Stimulated activated CD8-positive, alpha-beta memory T cell treated with anti-CD3 and anti-CD28 coated beads, Interleukin-4, amount 100 ng/mL, for 4 hours (primary cell): ENCODE measurements around the gene ENG.
A peak's percentile ranks its signal among the peaks of the same experiment; 100 is the strongest.
"Not testable (repeated sequence)": the region's sequence is repeated elsewhere in the genome, so short reads cannot be mapped to it uniquely, and the experiment has no call there.

Experiments
- DNase-seq, 2 donors: peaks; one replicate each; pipeline ENCODE4 v3.0.0-alpha.2; 2020; ENCODE audit warnings: low read depth in 2 of 2, low spot score in 1 of 2

The ENG gene

DNA sequence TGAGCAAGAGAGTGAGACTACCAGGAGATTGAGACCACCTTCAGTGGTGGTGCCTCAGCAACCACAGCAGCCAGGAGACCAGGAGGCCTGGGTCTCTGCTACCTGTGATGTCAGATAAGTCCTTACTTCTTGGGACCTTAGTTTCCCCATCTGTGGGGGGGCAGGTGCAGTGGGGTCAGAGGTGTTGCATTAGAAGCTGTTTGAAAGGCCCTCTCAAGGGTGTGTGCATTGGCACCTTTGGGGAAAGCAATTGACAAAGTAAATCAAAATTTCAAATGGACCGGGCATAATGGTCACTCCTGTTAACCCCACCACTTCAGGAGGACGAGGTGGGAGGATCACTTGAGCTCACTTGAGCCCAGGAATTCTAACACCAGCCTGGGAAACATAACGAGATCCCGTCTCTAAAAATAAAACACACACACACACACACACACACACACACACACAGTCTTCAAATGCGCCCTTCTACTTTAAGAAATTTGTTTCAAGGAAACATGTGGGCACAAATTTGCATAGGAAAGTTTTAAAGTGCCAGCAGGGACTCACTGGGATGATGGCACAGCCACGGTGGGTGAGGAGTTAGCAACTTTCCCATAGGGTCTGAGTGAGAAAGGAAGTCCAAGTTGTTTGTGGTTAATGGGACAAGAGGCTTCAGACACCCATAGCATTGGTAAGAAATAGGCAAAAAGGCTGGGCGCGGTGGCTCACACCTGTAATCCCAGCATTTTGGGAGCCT, 24.4 kb upstream of the ENG start:
- DNase-seq, result no peak

DNA sequence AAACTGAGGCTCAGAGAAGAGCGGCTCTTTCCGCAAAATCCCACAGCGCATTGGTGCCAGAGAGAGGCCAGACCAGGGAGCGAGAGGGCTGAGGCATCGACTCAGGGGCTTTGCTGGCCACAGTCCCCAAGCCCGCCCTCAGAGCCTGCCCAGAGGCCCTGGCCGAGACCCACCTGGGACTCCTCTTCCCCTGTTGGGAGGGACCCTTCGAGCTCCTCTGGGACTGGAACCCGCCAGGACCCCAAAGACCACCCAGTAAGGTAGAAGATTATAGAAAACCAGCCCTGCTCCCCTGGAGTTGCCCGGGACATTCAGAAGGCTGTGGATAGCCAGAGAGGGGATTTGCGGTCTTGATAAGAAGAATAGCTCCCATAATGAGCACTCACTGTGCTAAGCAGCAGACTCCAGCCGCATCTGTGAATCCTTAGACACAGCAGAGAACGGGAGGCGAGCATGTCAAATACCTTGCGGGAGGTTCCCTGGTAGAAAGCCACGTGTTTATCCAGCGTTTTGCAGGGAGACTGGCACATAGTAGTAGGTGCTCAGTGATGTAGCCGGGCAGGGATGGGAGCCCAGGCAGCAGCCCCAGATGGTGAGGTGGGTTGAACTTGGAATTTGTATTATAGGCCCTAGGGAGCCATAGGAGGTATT, 23.7 kb upstream of the ENG start:
- DNase-seq, result no peak

DNA sequence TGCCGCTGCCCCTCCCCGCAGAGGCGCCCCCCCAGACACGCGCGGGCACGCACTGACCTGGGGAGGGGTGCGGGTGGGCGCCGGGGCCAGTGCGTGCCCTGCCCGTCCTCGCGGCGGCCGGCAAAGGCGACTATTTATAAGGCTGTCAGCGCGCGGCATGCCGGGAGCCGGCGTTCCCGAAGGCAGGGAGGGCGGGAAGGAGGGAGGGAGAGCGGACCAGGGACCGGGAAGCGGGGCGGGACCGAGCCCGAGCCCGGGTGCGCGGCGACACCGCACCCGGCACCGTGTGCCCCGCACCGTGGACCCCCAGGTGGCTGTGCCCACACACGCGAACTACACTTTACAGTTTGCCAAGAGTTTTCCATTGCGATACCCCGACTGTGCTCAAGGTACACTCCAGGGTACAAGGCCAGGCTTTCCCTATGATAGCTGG, 23.1 kb upstream of the ENG start, which contains the start of gene AK1:
TSS of gene AK1 (minus strand) at position 110 of the 433 bp plus-strand sequence. CDS start 3,058 bp downstream, outside the sequence.
- DNase-seq, result no peak

DNA sequence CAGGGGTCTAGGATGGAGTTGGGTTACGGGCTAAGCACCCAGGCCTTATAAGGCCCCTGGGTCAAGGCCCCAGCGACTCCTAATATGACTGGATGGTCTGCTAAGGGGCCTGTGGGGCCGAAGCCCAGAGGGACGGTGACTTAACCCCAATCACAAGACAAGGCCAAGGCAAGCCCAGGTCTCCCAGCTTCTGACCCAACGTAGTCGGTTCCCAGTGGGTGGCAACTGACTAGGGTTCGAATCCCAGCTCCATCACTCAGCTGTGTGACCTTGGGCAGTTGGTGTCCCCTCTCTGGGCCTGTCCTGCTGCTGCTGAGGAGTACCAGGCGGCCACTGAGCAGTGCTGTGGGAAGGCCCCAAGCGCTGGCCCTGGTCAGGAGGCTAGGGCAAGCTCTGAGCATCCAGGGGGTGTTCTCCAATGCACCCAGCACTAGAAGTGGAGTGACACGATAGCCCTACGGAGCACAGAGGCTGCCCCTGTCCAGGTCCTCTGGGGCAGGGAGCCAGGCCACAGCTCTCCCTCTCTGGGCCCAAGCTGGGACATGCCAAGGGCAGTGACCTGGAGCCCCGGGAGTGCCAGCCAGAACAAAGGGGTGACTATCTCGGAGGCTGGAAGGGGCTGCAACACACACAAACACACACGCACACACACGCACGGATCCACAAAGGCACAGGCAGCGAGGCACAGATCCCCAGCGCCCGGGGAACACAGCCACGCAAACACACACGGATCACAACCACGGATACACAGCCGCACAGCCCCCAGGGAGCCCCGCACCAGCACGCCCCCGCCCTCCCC, 22.5 kb upstream of the ENG start:
- DNase-seq, result no peak

DNA sequence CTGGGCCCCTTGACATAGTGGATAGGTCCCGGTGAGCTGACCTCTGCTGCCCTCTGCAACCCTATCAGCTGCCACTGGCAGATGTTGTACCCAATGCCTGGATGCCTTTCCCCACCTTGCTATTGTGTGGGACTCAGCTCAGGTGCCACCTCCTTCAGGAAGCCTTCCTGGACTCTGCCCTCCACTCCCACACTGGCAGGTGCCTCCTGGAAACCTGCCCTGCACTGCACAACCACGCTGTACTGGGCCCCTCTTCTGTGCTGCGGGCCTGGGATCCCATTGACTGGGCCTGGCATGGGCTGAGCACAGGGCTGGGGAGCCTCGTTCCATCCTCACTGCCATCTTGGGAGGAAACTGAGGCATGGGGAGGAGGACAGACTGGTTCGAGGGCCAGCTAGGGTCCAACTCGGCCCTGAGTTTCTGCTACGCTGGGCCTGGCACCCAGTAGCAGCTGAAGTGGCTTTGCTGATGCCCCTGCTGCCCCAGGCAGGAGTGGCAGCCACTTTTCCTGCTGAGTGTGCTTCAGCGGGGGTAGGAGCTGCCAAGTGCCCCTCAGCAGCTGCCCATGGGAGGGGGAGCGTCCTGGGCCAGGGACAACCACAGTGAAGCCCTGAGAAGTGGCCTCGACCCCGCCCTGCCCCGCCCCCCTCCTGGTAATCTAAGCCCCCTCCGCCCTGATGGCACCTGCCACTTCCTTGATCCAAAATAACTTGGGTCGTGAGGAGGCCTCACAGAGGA, 21.7 kb upstream of the ENG start:
- no peak for DNase-seq

DNA sequence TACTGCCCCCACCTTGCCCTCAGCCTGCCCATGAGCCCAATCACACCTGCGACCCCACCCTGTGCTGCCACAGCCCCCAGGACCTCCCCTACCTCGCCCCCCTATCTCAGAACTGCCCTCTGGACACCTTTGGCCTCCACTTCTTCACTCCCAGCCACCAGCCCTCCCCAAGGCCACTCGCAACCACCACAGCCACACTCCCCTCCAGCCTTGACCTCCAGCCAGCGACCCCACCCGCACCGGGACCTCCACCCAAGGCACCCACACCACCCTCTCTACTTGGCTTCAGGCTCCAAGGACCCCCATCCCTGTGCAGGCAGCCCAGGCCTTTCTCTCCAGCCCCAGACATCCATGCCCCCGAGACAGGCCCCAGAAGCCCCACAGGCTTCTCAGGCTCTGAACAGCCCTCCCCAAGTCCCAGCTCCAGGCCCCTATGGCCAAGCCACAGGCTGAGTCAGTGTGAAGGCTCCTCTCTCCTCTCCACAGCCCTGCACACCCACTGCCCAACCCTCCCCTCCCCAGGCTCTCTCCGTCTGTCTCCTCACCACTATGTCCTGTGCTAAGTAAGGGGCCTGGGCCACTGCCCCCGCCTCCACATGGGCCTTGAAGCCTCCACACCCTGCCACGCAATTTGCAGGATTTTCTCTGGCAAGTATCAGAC, 21.0 kb upstream of the ENG start:
- no peak for DNase-seq

DNA sequence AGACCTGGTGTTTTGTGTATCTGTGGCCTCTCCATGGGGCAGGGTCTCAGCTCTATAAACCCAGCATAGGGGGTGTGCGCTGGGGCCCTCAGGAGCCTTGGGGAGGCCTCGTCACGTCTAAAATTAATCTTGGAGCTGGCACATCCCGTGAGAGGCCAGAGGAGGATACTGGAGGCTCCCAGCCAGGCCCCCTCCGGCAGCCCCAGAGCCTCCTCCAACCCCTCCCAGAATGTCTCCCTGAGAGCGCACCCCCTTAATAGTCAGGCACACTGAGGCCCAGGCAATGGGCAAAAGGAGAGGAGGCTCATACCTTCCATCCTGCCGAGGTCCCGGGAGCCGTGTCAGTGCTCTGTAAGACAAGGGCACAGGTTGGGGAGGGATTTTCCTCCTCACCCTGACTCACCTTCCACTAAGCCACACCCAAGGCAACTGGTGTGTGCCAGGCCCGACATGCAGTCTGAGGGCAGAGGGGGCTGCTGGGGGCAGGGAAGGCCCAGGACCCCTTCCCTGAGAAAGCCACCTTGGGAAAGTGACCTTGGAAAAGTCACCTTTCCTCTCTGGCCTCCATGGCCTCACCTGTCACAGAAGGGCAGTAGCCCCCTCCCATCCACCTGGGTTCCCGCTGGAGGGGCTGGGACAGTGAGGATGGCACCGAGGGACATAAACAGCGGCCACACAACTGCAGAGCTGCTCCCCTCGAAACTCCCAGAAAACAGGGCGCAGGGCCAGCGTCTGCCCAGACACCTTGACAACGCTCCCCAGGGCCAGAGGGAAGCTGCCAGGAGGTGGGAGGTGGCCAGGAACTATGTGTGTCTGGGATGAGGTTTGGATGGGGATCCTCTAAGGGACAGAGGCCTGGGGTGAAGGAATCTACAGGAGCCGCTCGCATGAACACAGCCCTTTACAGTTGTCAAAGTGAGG, 20.1 kb upstream of the ENG start:
- DNase-seq, result no peak

DNA sequence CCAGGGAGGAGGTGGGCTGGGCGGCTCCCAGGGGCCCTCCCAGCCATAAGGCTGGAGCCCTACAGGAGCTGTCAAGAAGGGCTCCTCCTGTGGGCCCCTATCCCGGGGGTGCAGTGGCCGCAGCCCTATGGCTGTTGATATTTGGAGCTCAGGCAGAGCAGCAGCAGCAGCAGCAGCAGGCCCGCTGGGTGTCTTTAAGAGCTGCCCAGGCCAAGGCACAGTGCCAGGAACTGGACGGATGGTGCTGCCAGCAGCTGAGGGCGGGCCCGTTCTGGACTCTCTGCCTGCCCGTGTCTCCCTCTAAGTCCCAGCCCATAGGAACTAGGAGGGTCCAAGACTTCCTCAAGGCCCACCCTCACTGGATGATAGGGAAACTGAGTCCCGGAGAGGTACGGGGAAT, 19.4 kb upstream of the ENG start:
- no peak for DNase-seq

DNA sequence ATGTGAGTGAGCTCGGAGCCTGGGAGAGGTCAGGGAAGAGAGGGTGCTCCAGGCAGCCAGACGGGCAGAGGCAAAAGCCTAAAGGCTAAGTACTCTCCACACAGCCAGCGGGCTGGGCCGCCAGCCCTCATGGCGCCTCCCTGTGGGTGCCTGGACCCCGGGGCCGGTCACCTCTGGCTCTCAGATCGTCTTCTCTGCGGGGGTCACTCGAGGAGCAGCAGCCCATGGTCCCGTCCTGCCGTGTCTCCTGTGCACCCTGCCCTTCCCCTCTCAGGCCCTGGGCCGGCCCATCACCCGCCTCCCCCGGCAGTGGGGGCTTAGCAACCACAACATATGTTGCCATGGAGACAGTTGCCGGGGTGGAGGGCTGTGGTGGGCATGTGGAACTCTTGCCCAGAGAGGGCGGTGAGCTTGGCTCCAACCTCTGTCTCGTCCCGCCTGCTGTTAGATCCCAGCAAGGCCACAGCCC, 18.8 kb upstream of the ENG start:
- DNase-seq, result no peak

DNA sequence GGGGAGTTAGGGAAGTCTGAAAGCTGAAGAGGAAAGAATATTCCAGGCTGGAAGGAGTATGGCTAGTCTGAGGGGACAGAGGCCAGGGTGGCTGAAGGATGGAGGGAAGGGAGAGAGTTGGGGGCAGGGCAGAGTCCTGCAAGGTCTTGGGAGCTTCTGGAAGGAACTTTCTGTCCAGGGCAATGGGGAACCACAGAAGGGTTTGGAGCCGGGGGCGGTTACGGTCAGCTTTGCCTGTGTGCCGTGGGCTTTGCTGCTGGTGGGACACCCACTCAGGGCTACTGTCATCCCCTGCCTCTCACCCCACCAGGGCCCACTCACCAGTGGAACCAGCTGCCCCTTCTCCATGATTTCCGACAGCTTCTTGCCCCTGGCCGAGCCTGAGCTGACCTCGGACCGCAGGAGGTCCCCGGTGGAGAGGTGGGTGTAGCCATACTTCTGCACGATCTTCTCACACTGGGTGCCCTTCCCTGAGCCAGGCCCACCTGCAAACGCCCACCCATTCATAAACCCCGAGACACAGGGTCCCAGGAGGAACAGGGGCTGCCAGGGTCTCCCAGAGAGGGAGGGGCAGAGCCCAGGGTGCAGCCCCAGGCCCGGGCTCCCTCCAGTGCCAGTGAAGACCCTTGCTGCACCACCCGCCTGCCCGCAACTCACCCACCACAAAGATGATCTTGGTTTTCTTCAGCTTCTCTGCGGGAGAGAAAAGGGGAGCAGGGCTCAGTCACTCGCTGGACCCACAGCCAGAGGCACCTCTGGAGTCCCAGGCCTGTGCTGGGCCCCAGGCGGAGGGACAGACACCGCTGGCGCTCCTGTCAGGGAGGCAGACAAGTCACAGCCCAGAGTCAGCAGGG, 18.1 kb upstream of the ENG start:
- DNase-seq, result no peak

DNA sequence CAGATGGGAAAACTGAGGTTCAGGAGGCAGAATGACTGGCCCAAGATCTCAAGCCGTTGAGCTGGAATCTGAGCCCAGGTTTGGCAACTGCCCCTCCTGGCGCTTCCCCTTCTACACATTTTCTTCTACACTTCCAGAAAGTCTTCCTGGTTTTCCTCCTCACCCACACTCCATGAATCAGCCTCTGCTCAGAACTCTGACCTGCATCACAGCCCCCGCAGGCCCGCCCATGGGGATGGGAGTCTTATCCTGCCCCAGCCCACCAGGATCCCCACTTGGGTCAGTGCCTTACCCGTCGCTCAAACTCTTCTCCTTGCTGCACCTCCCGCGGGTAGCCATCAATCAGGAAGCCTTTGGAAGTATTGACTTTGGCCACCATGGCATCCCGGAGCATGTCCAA, 17.1 kb upstream of the ENG start:
- no peak for DNase-seq

DNA sequence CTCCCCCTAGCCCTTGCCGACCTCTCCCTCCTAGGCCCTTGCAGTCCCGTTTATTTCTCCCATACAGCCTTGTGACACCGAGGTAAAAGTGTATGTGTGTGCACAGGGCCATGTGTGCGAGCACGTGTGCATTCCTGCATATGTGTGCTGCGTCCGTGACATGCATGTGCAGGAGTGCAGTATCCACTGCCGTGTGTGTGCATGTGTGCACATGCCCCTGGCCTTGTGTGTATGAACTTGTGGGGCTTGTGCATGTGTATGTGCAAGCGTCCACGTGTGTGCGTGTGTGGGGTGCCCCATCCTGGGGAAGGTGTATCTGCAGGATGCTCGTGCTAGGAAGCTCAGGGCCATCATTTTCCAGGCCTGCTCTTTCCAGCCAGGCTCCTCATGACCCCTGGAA, 16.4 kb upstream of the ENG start:
- DNase-seq, result no peak

DNA sequence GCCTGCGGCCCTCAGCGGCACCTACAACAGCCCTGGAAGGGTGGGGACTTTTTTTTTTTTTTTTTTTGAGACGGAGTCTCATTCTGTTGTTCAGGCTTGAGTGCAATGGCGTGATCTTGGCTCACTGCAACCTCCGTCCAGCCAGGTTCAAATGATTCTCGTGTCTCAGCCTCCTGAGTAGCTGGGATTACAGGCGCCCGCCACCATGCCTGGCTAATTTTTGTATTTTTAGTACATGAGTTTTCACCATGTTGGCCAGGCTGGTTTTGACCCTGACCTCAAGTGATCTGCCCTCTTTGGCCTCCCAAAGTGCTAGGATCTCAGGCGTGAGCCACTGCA, 15.7 kb upstream of the ENG start:
- DNase-seq, result not testable (repeated sequence)

DNA sequence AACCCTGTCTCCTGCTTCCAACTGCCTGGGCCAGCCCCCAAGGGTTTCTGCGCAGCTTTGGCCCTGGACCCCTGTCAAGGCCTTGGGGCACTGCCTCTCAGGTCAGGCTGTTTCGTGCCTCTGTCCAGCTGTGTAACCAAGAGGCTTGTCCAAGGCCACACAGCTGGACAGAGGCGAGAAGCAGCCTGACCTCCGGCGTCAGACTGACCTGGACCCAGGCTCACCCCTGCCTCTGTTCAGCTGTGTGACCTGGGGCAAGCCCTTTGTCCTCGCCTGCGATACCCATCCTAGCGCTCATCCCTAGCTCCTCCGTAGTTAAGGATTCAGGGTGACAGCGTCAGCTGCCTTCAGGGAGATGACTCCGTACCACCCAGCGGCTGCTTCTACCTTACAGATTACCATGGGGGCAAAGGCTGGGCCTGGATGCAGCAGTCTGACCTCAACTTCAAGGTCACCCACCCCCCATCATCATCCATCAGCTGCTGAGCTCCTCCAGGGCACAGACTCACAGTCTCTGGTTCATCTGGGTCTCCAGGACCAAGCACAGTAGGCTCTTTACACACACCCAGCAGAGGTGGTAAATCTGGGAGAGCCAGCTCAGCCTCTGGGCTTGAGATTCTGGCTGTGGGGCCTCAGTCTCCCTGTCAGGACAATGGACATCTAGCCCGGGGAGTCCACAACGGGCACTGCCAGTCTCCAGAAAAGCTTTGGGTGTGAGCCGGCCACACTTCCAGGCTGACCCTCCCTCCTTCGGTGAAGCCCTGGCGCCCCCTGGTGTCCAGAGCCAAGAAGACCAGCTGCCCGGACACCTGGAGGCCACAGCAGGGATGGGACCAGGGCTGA, 15.1 kb upstream of the ENG start:
- peak; percentile 55 to 62 for DNase-seq

DNA sequence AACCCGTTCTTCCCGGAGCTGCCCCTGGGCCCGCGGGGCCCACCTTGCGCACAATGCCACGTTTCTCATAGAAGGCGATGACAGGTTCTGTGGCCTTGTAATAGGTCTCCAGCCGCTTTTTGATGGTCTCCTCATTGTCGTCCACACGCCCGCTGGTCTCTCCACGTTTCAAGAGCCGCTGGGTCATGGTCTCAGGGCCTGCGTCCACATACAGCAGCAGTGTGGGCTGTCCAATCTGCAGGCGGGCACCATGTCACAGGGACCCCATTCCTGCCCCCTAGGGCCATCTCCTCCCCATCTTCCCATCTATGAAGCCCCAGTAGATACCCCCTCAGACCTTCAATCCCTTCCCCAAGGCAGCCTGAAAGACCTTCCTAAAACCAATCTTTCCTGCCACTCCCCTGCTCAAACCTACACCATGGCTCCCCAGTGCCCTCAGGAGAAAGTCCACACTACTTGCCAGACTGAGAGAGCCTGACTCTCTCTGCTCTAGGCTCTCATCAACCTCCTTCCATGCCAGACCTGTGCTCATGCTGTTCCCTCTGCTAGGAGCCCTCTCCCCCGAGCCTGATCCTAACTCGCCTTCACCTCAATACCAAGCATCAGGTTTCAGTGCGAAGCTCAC, 13.9 kb upstream of the ENG start:
- DNase-seq, result no peak

DNA sequence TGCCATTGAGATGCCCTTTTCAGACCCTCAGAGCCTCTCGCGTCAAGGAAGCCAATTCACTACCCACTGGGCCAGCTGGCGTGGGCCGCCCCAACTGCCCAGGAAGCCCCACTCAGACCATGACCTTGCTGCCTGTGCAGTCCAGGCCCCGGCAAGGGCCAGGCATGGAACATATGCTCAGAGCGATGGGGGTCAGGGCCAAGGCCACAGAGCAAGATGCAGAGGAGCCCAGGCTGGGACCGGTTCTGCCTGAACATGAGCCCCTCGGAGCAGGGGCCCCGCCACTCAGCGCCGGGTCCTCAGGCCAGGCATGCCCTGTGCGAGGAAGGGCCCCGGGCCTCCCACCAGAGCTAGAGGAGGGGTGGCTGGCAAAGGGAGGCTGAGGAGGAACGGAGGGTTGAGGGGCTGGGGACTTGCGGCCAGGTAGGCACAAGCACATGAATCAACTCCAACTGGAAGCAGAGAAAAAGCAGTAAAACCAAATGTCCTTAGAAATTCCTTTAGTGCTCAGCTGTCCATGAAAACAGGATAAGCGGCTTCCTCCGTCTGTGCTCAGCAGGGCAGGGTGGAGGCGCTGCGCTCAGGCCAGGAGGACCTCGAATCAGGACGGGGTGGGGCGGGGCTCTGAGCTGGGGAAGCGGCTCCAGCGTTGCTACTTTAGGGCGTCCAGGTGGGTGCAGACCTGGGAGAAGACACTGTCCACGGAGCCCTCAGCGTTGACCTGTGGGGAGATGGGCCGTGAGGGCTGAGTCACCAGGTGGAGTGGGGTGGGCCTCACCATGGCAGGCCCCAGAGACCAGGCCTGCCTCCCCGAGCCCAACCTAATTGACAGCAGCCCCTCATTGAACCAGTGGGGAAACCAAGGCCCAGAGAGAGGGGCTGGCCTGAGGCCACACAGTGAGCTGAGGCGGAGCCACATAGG, 13.2 kb upstream of the ENG start:
- no peak for DNase-seq
